Measurements from ENCODE around the gene KSR2. TPM values are rescaled to one million over a fixed set of nuclear protein-coding genes. Genes with fewer than 3 reads are reported as not detected.

KSR2 gene
- total RNA-seq, 2 experiments from 2014 or later, result 0.03 to 0.15 TPM

- CTCF ChIA-PET (ENCODE audit: unreplicated experiment), result no interaction called here
- Histone ChIP-seq H3K4me1 (ENCODE audit: insufficient read depth, low read length, poor library complexity, severe bottlenecking) (no peaks in the 10 kb centered on the region), H3K36me3 (ENCODE audit: insufficient read depth, low read length) (no peaks in the 10 kb centered on the region), H3K79me2 (ENCODE audit: insufficient read depth, low read depth, low read length) (no peaks in the 10 kb centered on the region), H3K9me2 (ENCODE audit: insufficient read depth, low read length) (no peaks in the 10 kb centered on the region), H3K4me2 (ENCODE audit: low read length) (no peak overlapping the region), H4K20me1 (ENCODE audit: insufficient read depth, low read length) (no peaks in the 10 kb centered on the region), H3K4me3 (ENCODE audit: low read depth, low read length, poor library complexity, severe bottlenecking) (no peak overlapping the region), H3K27ac (ENCODE audit: low read depth, low read length, poor library complexity, severe bottlenecking) (no peak overlapping the region), H2AFZ (ENCODE audit: low read length) (no peak overlapping the region), H3K9me3 (ENCODE audit: low read length) (no peaks in the 10 kb centered on the region)
- no peak for DNase-seq (ENCODE audit: low spot score)
- POLR2A ChIA-PET, result interaction anchor here (0.6 kb wide), 1 partner anchor 1761 kb away, joined by 4 read pairs; no protein-coding TSS in a partner anchor
- intact Hi-C loops (cut with micrococcal nuclease; ENCODE audit: unreplicated experiment), result no loop called here
- TF ChIP-seq CTCF (conservative IDR thresholded peaks at IDR 0.05; ENCODE audit: low read length) (no peak), EZH2phosphoT487 (IDR thresholded peaks at IDR 0.05; ENCODE audit: borderline replicate concordance, low read depth, low read length) (no peak)
- no TSS peak for BruUV-seq (replicated peaks)
These were observed 5.0 kb downstream of the KSR2 start for GRCh38 chr12:117963836-117964235.

- TF ChIP-seq EZH2phosphoT487 (IDR thresholded peaks at IDR 0.05; ENCODE audit: borderline replicate concordance, low read depth, low read length) (no peak), CTCF (conservative IDR thresholded peaks at IDR 0.05; ENCODE audit: low read length) (no peak)
- ChIA-PET POLR2A (no interaction called here), CTCF (ENCODE audit: unreplicated experiment) (no interaction called here)
- intact Hi-C loops (cut with micrococcal nuclease; ENCODE audit: unreplicated experiment), result no loop called here
- Histone ChIP-seq H3K4me3 (ENCODE audit: low read depth, low read length, poor library complexity, severe bottlenecking) (no peak overlapping the region), H3K9me3 (ENCODE audit: low read length) (no peaks in the 10 kb centered on the region), H3K4me1 (ENCODE audit: insufficient read depth, low read length, poor library complexity, severe bottlenecking) (no peaks in the 10 kb centered on the region), H2AFZ (ENCODE audit: low read length) (no peak overlapping the region), H3K27ac (ENCODE audit: low read depth, low read length, poor library complexity, severe bottlenecking) (no peak overlapping the region), H4K20me1 (ENCODE audit: insufficient read depth, low read length) (no peaks in the 10 kb centered on the region), H3K9me2 (ENCODE audit: insufficient read depth, low read length) (no peaks in the 10 kb centered on the region), H3K79me2 (ENCODE audit: insufficient read depth, low read depth, low read length) (no peaks in the 10 kb centered on the region), H3K36me3 (ENCODE audit: insufficient read depth, low read length) (no peaks in the 10 kb centered on the region), H3K4me2 (ENCODE audit: low read length) (no peak overlapping the region)
- DNase-seq (ENCODE audit: low spot score), result no peak
- no TSS peak for BruUV-seq (replicated peaks)
These were observed 31.9 kb downstream of the KSR2 start for GRCh38 chr12:117936722-117937484.

- Histone ChIP-seq H3K36me3 (ENCODE audit: insufficient read depth, low read length) (no peaks in the 10 kb centered on the region), H3K9me2 (ENCODE audit: insufficient read depth, low read length) (no peaks in the 10 kb centered on the region), H4K20me1 (ENCODE audit: insufficient read depth, low read length) (no peaks in the 10 kb centered on the region), H3K4me2 (ENCODE audit: low read length) (no peak overlapping the region), H2AFZ (ENCODE audit: low read length) (no peak overlapping the region), H3K27ac (ENCODE audit: low read depth, low read length, poor library complexity, severe bottlenecking) (no peak overlapping the region), H3K9me3 (ENCODE audit: low read length) (no peaks in the 10 kb centered on the region), H3K79me2 (ENCODE audit: insufficient read depth, low read depth, low read length) (no peaks in the 10 kb centered on the region), H3K4me3 (ENCODE audit: low read depth, low read length, poor library complexity, severe bottlenecking) (no peak overlapping the region), H3K4me1 (ENCODE audit: insufficient read depth, low read length, poor library complexity, severe bottlenecking) (no peaks in the 10 kb centered on the region)
- BruUV-seq (replicated peaks), result no TSS peak
- TF ChIP-seq CTCF (conservative IDR thresholded peaks at IDR 0.05; ENCODE audit: low read length) (no peak), EZH2phosphoT487 (IDR thresholded peaks at IDR 0.05; ENCODE audit: borderline replicate concordance, low read depth, low read length) (no peak)
- ChIA-PET CTCF (ENCODE audit: unreplicated experiment) (no interaction called here), POLR2A (no interaction called here)
- intact Hi-C loops (cut with micrococcal nuclease; ENCODE audit: unreplicated experiment), result no loop called here
- no peak for DNase-seq (ENCODE audit: low spot score)
These were observed 35.2 kb downstream of the KSR2 start for GRCh38 chr12:117933545-117933944.

All from OCI-LY7 (cell line).